CD4-positive, alpha-beta T cell treated with Interleukin-21 for 1 hour (primary cell): ENCODE measurements around the gene TMEM151B.
A peak's percentile ranks its signal among the peaks of the same experiment; 100 is the strongest.

Experiments used
- DNase-seq: peaks from one replicate; pipeline ENCODE4 v3.0.0-alpha.2; 2020

TMEM151B gene

DNA sequence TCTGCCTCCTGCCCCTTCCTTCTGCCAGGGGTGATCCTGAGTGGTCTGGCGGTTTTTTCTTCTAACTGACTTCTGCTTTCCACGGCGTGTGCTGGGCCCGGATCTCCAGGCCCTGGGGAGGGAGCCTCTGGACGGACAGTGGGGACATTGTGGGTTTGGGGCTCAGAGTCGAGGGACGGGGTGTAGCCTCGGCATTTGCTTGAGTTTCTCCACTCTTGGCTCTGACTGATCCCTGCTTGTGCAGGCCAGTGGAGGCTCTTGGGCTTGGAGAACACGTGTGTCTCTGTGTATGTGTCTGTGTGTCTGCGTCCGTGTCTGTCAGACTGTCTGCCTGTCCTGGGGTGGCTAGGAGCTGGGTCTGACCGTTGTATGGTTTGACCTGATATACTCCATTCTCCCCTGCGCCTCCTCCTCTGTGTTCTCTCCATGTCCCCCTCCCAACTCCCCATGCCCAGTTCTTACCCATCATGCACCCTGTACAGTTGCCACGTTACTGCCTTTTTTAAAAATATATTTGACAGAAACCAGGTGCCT, 36.6 kb upstream of the TMEM151B start:
- no peak for DNase-seq

DNA sequence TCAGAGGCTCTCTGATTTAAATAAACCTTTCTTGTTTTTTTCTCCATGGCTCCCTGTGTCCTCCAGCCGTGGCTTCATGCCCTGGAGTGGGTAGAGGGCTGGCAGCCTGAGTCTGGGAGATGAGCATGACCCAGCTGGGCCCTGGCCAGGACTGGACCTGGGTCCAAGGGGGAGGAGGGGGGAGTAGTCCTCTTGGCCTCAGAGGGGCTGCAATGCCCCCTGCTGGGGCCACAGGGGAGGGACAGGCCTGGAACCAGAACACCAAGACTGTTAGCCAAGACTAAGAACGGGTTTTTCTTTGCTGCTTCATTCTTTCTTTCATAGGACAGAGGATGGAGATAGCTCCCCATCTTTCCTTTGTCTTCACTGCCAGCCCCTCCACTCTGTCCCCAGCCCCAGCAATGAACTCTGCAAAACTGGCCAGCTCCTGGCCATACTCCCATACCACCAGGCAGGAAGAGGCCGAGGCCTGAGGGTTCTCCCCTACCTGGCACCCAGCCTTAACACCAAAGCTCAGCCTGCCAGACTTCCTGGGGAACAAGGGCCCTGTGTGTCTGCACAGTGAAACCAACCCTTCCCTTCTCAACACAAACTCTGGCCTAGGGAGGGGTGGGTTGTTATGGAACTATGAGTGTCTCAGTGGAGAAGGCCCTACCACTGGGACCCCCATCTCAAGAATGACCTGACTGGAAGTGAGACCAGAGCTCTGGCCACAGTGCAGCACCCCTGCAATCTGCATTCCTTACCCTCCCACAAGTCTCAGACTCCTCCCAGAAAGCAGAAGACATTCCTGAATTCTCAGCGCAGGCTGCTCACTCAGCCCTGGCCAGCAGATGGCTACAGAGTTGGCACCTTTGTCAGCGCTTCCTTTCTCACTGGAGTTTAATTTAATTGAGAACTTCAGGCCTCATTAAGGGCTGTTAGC, 35.9 kb upstream of the TMEM151B start:
- peak; percentile 13 for DNase-seq

DNA sequence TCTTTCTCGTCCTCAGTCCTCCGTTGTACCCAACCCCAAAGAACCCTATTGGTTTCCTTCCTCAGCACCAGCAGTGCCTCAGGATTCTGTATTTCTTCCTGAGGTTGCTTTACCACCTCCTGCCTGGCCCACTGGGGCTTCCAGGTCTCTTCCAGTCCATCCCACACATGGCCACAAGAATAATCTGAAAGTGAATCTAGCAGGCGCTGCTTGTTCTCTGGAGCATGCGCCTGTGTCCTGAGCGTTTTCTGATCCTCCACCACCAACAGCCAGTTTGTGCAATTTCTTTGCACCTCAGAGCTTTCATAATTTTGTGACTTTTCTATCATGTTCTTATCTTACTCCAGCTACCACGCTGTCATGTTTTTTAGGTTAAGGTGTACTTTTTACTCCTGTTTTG, 35.0 kb upstream of the TMEM151B start:
- DNase-seq = no peak

GRCh38 chr6:44235891-44236516, 34.2 kb upstream of the TMEM151B start:
- DNase-seq = no peak

GRCh38 chr6:44237021-44237812, 33.0 kb upstream of the TMEM151B start:
- peak; percentile 83 for DNase-seq

- DNase-seq = peak; percentile 81
Measured at GRCh38 chr6:44237813-44238433, 32.3 kb upstream of the TMEM151B start.

DNA sequence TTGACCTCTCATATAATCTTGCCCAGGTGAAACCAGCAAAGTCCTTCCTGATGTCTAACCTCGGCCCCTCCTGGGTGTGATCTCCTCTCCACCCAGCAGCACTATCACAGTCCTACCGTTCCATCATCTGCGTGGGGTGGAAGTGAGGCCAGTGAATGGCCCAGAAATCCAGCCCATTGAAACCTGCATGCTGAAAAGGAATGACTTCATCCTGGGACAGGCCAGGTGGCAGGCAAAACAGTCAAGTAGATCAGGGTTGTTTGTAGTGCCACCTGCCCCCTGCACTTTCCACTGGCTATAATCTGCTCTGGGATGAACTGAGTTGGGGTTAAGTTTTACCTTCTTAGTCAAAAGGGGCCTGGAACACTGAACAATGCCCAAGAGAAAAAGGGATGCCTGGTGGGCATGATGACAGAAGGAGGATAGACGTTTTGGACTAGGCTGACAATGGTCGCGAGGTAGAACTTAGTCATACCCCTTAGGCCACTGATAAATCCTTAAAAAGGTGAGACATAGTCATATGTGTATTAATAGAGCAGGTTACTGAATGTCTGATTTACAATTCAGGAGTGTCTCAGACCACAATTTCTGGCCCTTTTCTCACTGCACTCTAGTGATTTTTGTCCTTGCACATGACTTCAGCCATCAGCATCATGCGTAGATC, 31.4 kb upstream of the TMEM151B start:
- no peak for DNase-seq

- no peak for DNase-seq
Measured at GRCh38 chr6:44243345-44243744, 26.9 kb upstream of the TMEM151B start.

- no peak for DNase-seq
Measured at GRCh38 chr6:44245391-44245911, 24.8 kb upstream of the TMEM151B start.

- peak; percentile 87 for DNase-seq
Measured at GRCh38 chr6:44245912-44246662, 24.2 kb upstream of the TMEM151B start.

- peak; percentile 99 for DNase-seq
Measured at GRCh38 chr6:44246663-44247337, 23.4 kb upstream of the TMEM151B start, which contains the start of gene HSP90AB1. HSP90AB1 (plus strand) TSS chr6:44247101; CDS start chr6:44248630, 1,529 bp downstream.

DNA sequence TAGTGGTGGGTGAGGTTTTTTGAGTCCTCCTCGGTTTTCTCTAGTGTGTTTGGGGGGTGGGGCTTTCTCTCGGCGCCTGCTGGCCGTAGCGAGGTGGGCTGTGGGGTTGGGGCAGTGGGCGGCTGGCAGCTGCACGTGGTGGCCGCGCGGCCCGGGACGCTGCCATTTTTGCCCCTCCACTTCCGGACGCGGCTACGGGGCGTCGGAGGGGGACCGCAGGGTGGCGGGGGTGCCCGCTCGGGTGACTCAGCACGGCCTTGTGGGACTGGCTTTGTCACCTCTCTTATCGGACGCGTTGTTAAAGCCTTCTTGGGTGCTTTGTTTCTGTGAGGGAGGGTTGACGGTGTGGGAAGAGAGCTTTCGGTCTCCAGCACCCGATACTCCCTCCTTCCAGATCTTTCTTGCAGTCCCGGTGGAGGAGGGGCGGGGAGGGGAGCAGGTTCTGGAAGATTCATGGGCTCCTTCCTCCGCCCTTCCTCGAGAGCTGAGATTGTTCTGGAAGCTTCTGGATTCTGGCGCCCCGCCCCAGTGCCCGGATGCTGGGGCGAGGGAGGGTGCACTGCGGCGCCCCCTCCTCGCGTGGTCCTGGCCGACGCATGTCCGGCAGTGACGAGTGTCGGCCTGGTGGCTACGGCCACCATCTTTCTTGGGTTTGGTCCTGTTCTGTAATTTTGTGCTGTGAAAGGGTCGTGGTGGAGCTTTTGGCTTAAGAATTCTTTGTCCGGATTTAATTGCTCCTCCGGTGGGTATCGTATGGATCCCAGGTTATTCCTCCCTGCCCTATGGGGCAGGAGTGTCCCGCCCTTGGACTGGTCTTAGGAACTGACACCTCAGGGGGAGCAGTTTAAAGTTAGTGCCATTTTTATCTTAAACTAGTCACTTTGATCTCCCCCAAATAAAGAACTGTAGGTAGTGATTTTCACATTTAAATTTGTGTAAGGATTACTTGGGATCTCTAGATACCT, 22.6 kb upstream of the TMEM151B start:
- DNase-seq = peak; percentile 89

DNA sequence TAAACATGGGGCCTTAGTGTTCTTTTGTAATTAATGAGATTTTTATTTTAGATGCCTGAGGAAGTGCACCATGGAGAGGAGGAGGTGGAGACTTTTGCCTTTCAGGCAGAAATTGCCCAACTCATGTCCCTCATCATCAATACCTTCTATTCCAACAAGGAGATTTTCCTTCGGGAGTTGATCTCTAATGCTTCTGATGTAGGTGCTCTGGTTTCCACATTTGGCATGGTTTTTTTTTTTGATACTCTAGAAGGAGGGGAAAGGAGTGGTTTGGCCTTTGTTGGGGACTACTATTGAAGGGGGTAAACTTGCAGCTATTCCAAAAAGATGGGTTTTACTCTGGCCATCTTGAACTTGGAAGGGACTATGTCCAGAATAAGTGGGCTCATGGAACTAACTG, 21.7 kb upstream of the TMEM151B start:
- DNase-seq = no peak

GRCh38 chr6:44249082-44249748, 21.0 kb upstream of the TMEM151B start:
- no peak for DNase-seq

DNA sequence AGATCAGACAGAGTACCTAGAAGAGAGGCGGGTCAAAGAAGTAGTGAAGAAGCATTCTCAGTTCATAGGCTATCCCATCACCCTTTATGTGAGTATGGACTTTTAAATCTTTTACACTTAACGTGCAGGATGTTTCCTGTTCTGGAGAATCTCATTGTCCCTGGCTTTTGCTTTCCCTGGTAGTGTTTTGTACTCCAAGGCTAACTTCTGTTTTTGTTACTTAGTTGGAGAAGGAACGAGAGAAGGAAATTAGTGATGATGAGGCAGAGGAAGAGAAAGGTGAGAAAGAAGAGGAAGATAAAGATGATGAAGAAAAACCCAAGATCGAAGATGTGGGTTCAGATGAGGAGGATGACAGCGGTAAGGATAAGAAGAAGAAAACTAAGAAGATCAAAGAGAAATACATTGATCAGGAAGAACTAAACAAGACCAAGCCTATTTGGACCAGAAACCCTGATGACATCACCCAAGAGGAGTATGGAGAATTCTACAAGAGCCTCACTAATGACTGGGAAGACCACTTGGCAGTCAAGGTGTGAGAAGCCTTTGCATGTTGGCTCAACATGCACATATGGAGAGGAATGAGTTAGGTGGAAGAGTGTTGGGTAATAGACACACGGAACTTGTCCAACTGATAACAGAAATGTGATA, 20.1 kb upstream of the TMEM151B start:
- no peak for DNase-seq

DNA sequence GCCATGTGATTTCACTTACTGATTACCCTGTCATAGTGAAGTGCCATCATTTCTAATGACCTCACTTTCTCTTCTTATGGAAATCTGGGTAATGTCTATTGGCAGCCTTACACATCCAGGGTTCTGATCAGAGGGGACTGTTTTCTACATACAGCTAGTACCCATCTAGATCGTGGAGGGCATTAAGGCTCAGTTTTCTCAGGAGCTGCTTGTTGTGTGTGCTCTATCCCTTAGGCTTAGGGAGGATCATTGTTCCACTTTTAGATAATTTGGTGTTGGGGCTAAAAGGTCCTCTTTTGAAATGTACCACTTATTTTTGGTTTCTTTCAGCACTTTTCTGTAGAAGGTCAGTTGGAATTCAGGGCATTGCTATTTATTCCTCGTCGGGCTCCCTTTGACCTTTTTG, 19.5 kb upstream of the TMEM151B start:
- no peak for DNase-seq

DNA sequence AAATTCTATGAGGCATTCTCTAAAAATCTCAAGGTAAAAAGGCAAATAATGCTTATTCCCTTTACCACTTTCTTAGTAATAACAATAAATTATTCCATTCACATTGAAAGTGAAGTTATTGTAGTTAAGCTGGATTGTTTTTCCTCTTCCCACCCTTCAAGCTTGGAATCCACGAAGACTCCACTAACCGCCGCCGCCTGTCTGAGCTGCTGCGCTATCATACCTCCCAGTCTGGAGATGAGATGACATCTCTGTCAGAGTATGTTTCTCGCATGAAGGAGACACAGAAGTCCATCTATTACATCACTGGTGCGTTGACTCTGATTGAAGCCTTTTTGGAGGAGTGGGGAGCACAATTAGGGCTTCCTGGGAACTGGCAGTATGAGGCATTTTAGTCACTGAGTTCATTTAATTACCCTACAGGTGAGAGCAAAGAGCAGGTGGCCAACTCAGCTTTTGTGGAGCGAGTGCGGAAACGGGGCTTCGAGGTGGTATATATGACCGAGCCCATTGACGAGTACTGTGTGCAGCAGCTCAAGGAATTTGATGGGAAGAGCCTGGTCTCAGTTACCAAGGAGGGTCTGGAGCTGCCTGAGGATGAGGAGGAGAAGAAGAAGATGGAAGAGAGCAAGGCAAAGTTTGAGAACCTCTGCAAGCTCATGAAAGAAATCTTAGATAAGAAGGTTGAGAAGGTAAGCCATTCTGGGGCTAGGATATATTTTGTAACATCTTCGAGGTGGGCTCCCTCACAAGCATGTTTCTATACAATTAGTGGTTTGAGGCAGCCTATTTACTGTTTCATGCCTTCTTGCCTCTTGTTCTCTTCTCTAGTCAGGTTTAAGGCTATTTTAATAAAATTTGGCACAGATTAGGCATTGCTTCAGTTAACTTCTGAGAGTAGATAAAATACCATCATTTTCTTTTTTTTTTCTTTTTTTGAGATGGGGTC, 18.4 kb upstream of the TMEM151B start:
- DNase-seq = no peak
